ENCODE results near the gene SHROOM1. TPM values are rescaled to one million over a fixed set of nuclear protein-coding genes. Genes with fewer than 3 reads are reported as not detected.

The SHROOM1 gene
- total and polyA plus RNA-seq, 9 donors, result 3.8 to 22.4 (median 8.5) TPM

DNA sequence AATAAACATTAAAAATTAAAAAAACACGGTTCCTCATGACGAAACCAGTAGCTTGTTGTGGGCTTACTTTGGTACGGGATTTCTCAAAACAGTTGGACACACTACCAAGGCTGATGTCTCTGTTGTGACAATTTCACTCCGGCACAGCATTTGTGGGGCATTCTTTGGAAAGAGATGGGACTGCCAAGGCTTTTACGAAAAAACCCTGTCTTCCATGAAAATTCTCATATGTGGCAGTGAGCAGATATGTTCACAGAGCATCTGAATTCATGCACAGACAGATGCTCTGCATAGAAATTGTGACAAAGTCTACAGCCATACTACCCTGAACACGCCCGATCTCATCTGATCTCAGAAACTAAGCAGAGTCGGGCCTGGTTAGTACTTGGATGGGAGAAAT lies 17.8 kb upstream of the SHROOM1 start:
- no peak overlapping the region for H3K27ac ChIP-seq
- H3K4me3 ChIP-seq, result no peak overlapping the region
- intact Hi-C loops (cut with DNase I), result no loop called here
- DNase-seq, result no peak
- 89 to 95% (median 94%) methylated on average over 8 of the region's 8 CpGs for WGBS, 3 donors
- no peaks in the 10 kb centered on the region for H3K27me3 ChIP-seq
- H3K36me3 ChIP-seq, result no peaks in the 10 kb centered on the region
- TF ChIP-seq POLR2A (IDR thresholded peaks at IDR 0.05) (no peak), EP300 (IDR thresholded peaks at IDR 0.05) (no peak)
- TF ChIP-seq, protein P1, sequence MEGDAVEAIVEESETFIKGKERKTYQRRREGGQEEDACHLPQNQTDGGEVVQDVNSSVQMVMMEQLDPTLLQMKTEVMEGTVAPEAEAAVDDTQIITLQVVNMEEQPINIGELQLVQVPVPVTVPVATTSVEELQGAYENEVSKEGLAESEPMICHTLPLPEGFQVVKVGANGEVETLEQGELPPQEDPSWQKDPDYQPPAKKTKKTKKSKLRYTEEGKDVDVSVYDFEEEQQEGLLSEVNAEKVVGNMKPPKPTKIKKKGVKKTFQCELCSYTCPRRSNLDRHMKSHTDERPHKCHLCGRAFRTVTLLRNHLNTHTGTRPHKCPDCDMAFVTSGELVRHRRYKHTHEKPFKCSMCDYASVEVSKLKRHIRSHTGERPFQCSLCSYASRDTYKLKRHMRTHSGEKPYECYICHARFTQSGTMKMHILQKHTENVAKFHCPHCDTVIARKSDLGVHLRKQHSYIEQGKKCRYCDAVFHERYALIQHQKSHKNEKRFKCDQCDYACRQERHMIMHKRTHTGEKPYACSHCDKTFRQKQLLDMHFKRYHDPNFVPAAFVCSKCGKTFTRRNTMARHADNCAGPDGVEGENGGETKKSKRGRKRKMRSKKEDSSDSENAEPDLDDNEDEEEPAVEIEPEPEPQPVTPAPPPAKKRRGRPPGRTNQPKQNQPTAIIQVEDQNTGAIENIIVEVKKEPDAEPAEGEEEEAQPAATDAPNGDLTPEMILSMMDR (IDR thresholded peaks at IDR 0.05), result no peak
- H3K4me1 ChIP-seq (ENCODE audit: insufficient read depth), result no peaks in the 10 kb centered on the region
- no peaks in the 10 kb centered on the region for H3K9me3 ChIP-seq

DNA sequence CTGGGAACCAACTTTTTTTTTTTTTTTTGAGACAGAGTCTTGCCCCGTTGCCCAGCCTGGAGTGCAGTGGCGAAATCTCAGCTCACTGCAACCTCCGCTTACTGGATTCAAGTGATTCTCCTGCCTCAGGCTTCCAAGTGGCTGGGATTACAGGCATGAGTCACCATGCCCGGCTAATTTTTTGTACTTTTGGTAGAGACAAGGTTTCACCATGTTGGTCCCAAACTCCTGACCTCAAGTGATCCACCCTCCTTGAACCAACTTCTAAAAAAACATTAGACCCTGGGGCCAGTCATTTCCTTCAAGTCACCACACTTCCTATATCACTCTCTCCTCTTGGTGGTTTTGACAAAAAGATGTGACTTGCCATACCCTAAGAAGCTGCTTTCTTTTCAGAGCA lies 10.9 kb upstream of the SHROOM1 start:
- no peak overlapping the region for H3K27ac ChIP-seq
- 83 to 93% (median 92%) methylated on average over 4 of the region's 4 CpGs for WGBS, 3 donors
- H3K36me3 ChIP-seq, result no peaks in the 10 kb centered on the region
- no peak for DNase-seq
- H3K4me3 ChIP-seq, result no peak overlapping the region
- H3K4me1 ChIP-seq (ENCODE audit: insufficient read depth), result no peaks in the 10 kb centered on the region
- no peaks in the 10 kb centered on the region for H3K27me3 ChIP-seq
- intact Hi-C loops (cut with DNase I), result loop anchor here in 1 of 4 donors (5.0 kb wide), 1 partner anchor 1034 kb away; no protein-coding TSS in a partner anchor
- TF ChIP-seq, protein P1 (IDR thresholded peaks at IDR 0.05), result no peak
- TF ChIP-seq EP300 (IDR thresholded peaks at IDR 0.05) (no peak), POLR2A (IDR thresholded peaks at IDR 0.05) (no peak)
- H3K9me3 ChIP-seq, result no peaks in the 10 kb centered on the region

DNA sequence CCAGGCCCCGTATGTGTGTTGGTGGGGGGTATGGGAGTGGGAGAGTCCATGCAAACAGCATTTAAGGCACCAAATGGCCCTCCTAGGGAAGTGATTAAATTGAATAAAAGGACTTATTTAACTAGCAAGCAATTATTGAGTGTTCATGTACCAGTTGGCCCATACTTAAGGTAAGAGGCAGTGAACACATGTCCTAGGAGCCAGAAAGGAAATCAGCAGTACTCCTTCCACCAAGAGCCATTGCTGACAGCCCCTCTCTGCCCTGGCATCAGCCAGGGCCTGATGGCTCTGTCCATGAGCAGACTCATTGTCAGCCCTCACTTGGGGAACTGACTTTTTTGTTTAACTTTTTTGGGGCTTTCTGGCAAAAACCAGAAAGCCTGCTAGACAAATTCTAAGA lies 10.4 kb upstream of the SHROOM1 start:
- WGBS, 3 donors, result 20 to 38% (median 23%) methylated on average over 1 of the region's 1 CpG
- TF ChIP-seq POLR2A (IDR thresholded peaks at IDR 0.05) (no peak), EP300 (IDR thresholded peaks at IDR 0.05) (no peak)
- TF ChIP-seq, protein P1 (IDR thresholded peaks at IDR 0.05), result no peak
- H3K36me3 ChIP-seq, result no peaks in the 10 kb centered on the region
- no peaks in the 10 kb centered on the region for H3K9me3 ChIP-seq
- no peaks in the 10 kb centered on the region for H3K27me3 ChIP-seq
- no peak overlapping the region for H3K27ac ChIP-seq
- intact Hi-C loops (cut with DNase I), result loop anchor here in 1 of 4 donors (5.0 kb wide), 1 partner anchor 1034 kb away; no protein-coding TSS in a partner anchor
- H3K4me3 ChIP-seq, result no peak overlapping the region
- H3K4me1 ChIP-seq (ENCODE audit: insufficient read depth), result no peaks in the 10 kb centered on the region
- DNase-seq, result no peak

DNA sequence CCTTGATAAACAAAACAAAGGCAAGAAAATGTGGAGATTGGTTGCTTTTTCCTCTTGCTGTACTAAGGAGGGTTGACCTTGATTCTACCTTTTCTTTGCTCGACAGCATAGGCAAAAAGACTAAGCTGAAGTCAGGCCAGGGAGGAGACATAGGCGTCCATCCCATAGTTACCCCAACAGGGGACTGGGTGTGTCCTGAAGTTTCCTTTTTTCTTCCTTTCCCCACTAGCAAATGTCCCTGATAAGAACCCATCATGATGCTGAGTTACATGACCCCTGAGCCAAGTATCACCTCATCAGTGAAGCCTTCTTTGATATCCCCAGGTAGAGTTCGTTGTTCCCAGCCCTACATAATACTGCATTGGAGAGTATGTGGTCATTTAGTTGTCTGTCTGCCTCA lies 9.9 kb upstream of the SHROOM1 start:
- no peak for DNase-seq
- Histone ChIP-seq H3K4me1 (ENCODE audit: insufficient read depth) (no peaks in the 10 kb centered on the region), H3K4me3 (no peak overlapping the region), H3K27me3 (no peaks in the 10 kb centered on the region), H3K27ac (no peak overlapping the region), H3K36me3 (no peaks in the 10 kb centered on the region), H3K9me3 (no peaks in the 10 kb centered on the region)
- intact Hi-C loops (cut with DNase I), result loop anchor here in 1 of 4 donors (5.0 kb wide), 1 partner anchor 1033 kb away; no protein-coding TSS in a partner anchor
- TF ChIP-seq, protein P1 (IDR thresholded peaks at IDR 0.05), result no peak
- TF ChIP-seq POLR2A (IDR thresholded peaks at IDR 0.05) (no peak), EP300 (IDR thresholded peaks at IDR 0.05) (no peak)
- WGBS, 3 donors, result 64 to 76% (median 69%) methylated on average over 3 of the region's 3 CpGs

All from ovary (tissue), 9 donors.